ENCODE measurements around the gene WBP1L. TPM values are rescaled to one million over a fixed set of nuclear protein-coding genes. Genes with fewer than 3 reads are reported as not detected.

WBP1L gene
- total RNA-seq, 1 experiment from 2014 or later: 23.8 TPM

- Histone ChIP-seq H3K27me3 (ENCODE audit: low read length) (no peaks in the 10 kb centered on the region), H3K36me3 (ENCODE audit: low read depth, low read length) (no peaks in the 10 kb centered on the region), H3K4me3 (ENCODE audit: low read length) (no peak overlapping the region), H3K79me2 (ENCODE audit: low read length) (peaks cover 5% of the 10 kb centered on the region; the same call in 1 of the 2 replicates), H4K20me1 (ENCODE audit: low read length) (no peaks in the 10 kb centered on the region), H2AFZ (ENCODE audit: low read length) (no peak overlapping the region), H3K9me2 (replicated peaks; ENCODE audit: low read length) (no peaks in the 10 kb centered on the region), H3K9ac (ENCODE audit: low read length) (no peak overlapping the region), H3K27ac (ENCODE audit: low read length) (no peak overlapping the region), H3K4me2 (ENCODE audit: low read length) (no peak overlapping the region), H3F3A (ENCODE audit: low read length, unreplicated experiment) (no peaks in the 10 kb centered on the region), H3K4me1 (ENCODE audit: insufficient read depth, low read length) (peaks cover 23% of the 10 kb centered on the region), H3K9me3 (ENCODE audit: low read length) (no peaks in the 10 kb centered on the region)
- CTCF ChIA-PET: no interaction called here
- no TSS peak for BruUV-seq (replicated peaks)
- DNase-seq (no peak), ATAC-seq (no peak)
- TF ChIP-seq EZH2phosphoT487 (IDR thresholded peaks at IDR 0.05; ENCODE audit: borderline replicate concordance, low read length): no peak
- no peak for TF ChIP-seq EZH2 (IDR thresholded peaks at IDR 0.05; ENCODE audit: low read length, unreplicated experiment)
- no peak for TF ChIP-seq CTCF (conservative IDR thresholded peaks at IDR 0.05; ENCODE audit: low read depth, low read length)
- POLR2A ChIA-PET (ENCODE audit: unreplicated experiment): no interaction called here
- intact Hi-C loops (cut with micrococcal nuclease): no loop called here
Observed at GRCh38 chr10:102767428-102768160, 23.8 kb downstream of the WBP1L start.

- ChIA-PET CTCF (no interaction called here), POLR2A (ENCODE audit: unreplicated experiment) (interaction anchor here (0.5 to 0.6 kb wide), 4 partner anchors 79 to 627 kb away, joined by 4 to 8 read pairs (median 6); partner anchors contain the start of genes C10orf95 and PDCD11)
- ATAC-seq (peak; percentile 92), DNase-seq (peak; percentile 85)
- intact Hi-C loops (cut with micrococcal nuclease): loop anchor here (1.0 kb wide), 1 partner anchor 16 kb away; no protein-coding TSS in a partner anchor
- no peak overlapping the region for H2AFZ ChIP-seq (ENCODE audit: low read length)
- no peaks in the 10 kb centered on the region for H3K36me3 ChIP-seq (ENCODE audit: low read depth, low read length)
- TF ChIP-seq CTCF (conservative IDR thresholded peaks at IDR 0.05; ENCODE audit: low read depth, low read length): no peak
- TF ChIP-seq EZH2 (IDR thresholded peaks at IDR 0.05; ENCODE audit: low read length, unreplicated experiment): no peak
- TF ChIP-seq EZH2phosphoT487 (IDR thresholded peaks at IDR 0.05; ENCODE audit: borderline replicate concordance, low read length): no peak
- H3K27ac ChIP-seq (ENCODE audit: low read length): peak overlapping the region; percentile 90
- H4K20me1 ChIP-seq (ENCODE audit: low read length): no peaks in the 10 kb centered on the region
- no peaks in the 10 kb centered on the region for H3K27me3 ChIP-seq (ENCODE audit: low read length)
- no peak overlapping the region for H3K4me3 ChIP-seq (ENCODE audit: low read length)
- H3K9ac ChIP-seq (ENCODE audit: low read length): peak overlapping the region; percentile 51
- H3K9me3 ChIP-seq (ENCODE audit: low read length): no peaks in the 10 kb centered on the region
- TSS peak; percentile 93 for BruUV-seq (replicated peaks)
- H3K9me2 ChIP-seq (replicated peaks; ENCODE audit: low read length): no peaks in the 10 kb centered on the region
- peaks cover 18% of the 10 kb centered on the region for H3K4me1 ChIP-seq (ENCODE audit: insufficient read depth, low read length)
- H3K79me2 ChIP-seq (ENCODE audit: low read length): peaks cover 5% of the 10 kb centered on the region; the same call in 1 of the 2 replicates
- no peaks in the 10 kb centered on the region for H3F3A ChIP-seq (ENCODE audit: low read length, unreplicated experiment)
- peak overlapping the region; percentile 33 for H3K4me2 ChIP-seq (ENCODE audit: low read length)
Observed at GRCh38 chr10:102769375-102770107, 25.8 kb downstream of the WBP1L start.

Measured in PC-3 (cell line).